H1 (cell line): ENCODE measurements around the gene C4B. TPM values are rescaled to one million over a fixed set of nuclear protein-coding genes. Genes with fewer than 3 reads are reported as not detected.

ENCODE experiments used
- CTCF ChIA-PET: fragments of 300-600 bp; sonication (Branson Sonifier 250); formaldehyde crosslinking; loops from one replicate; lab custom pipeline; 2021; ENCODE audit not compliant: partially characterized antibody; lab: Charles Lee
- POLR2A ChIA-PET: fragments of 300-600 bp; sonication (Branson Sonifier 250); formaldehyde crosslinking; loops from one replicate; lab custom pipeline; 2021; ENCODE audit warnings: inconsistent platforms; ENCODE audit not compliant: partially characterized antibody; lab: Charles Lee
- DNase-seq, 2 experiments: peaks; one replicate each; pipeline versions ENCODE4 v3.0.0 to v3.0.0-alpha.2; 2010 to 2022; ENCODE audit warnings: low spot score in 2 of 2, low read depth in 1 of 2, mixed read lengths in 1 of 2
- FAIRE-seq: peaks from 2 replicates; lab custom pipeline; 2011; peaks lifted over from hg19 to GRCh38; lab: Jason Lieb, UNC
- H2AFZ ChIP-seq: 2 replicates; pipeline ENCODE4 v1.8.1; 2012; ENCODE audit warnings: low read length, inconsistent platforms
- H2AK5ac ChIP-seq: 2 replicates; pipeline ENCODE4 v1.6.1; 2013; ENCODE audit warnings: low read depth, low read length
- H2BK120ac ChIP-seq: replicated peaks from 2 replicates; pipeline ENCODE3; 2013; ENCODE audit warnings: low read depth, low read length, inconsistent platforms
- H2BK12ac ChIP-seq: 2 replicates; pipeline ENCODE4 v1.6.1; 2013; ENCODE audit warnings: low read depth, low read length
- H2BK15ac ChIP-seq: 2 replicates; pipeline ENCODE4 v1.6.1; 2013; ENCODE audit warnings: low read length
- H2BK20ac ChIP-seq: 2 replicates; pipeline ENCODE4 v1.6.1; 2013; ENCODE audit warnings: low read length
- H2BK5ac ChIP-seq: 2 replicates; pipeline ENCODE4 v1.6.1; 2013; ENCODE audit warnings: low read depth, low read length
- H3K14ac ChIP-seq: 2 replicates; pipeline ENCODE4 v1.6.1; 2013; ENCODE audit warnings: inconsistent platforms; ENCODE audit not compliant: insufficient read length
- H3K18ac ChIP-seq: 2 replicates; pipeline ENCODE4 v1.6.1; 2013; ENCODE audit warnings: low read length; ENCODE audit errors: extremely low read depth
- H3K23ac ChIP-seq: 2 replicates; pipeline ENCODE4 v1.6.1; 2013; ENCODE audit warnings: inconsistent platforms; ENCODE audit not compliant: insufficient read length
- H3K23me2 ChIP-seq: 2 replicates; pipeline ENCODE4 v1.6.1; 2013; ENCODE audit warnings: low read depth, low read length
- H3K27ac ChIP-seq: 2 replicates; pipeline ENCODE4 v1.6.1; 2011; ENCODE audit warnings: low read depth, low read length, inconsistent platforms
- H3K27me3 ChIP-seq, 4 experiments: replicated peaks in 1 of 4; 1 replicate in 1 of 4; 2 replicates in 3 of 4; pipeline versions ENCODE4 v1.6.1 to v1.8.1; 2011 to 2013; ENCODE audit warnings: low read length in 3 of 4, mild to moderate bottlenecking in 3 of 4, inconsistent platforms in 2 of 4, mixed read lengths in 2 of 4, moderate library complexity in 1 of 4; ENCODE audit not compliant: control insufficient read depth in 3 of 4, insufficient read depth in 3 of 4; ENCODE audit errors: extremely low read depth in 1 of 4
- H3K36me3 ChIP-seq, 4 experiments: 2 replicates each; pipeline versions ENCODE4 v1.6.1 to v1.8.1; 2011 to 2013; ENCODE audit warnings: mild to moderate bottlenecking in 4 of 4, low read length in 3 of 4, moderate library complexity in 2 of 4, control low read depth in 1 of 4, inconsistent platforms in 1 of 4; ENCODE audit not compliant: insufficient read depth in 4 of 4, control insufficient read depth in 2 of 4
- H3K4ac ChIP-seq: replicated peaks from 2 replicates; pipeline ENCODE3; 2013; ENCODE audit warnings: low read length, low read depth, mixed read lengths, inconsistent platforms; ENCODE audit not compliant: insufficient read length
- H3K4me1 ChIP-seq, 4 experiments: replicated peaks in 1 of 4; 1 replicate in 1 of 4; 2 replicates in 3 of 4; pipeline versions ENCODE4 v1.6.1 to v1.8.1; 2011 to 2013; ENCODE audit warnings: low read length in 3 of 4, inconsistent platforms in 2 of 4, mixed read lengths in 1 of 4; ENCODE audit not compliant: insufficient read depth in 4 of 4, control insufficient read depth in 3 of 4
- H3K4me2 ChIP-seq, 2 experiments: 2 replicates each; pipeline versions ENCODE4 v1.6.1 to v1.8.1; 2011 to 2013; ENCODE audit warnings: low read depth in 2 of 2, low read length in 2 of 2, control low read depth in 1 of 2, inconsistent platforms in 1 of 2, mild to moderate bottlenecking in 1 of 2; ENCODE audit not compliant: insufficient read depth in 1 of 2
- H3K4me3 ChIP-seq, 4 experiments: fragments of 200-600, 300-600 bp in 1 of 4; sonication (generic), shearing (Covaris generic), sonication (Bioruptor Twin) in 1 of 4; 2 replicates each; pipeline versions ENCODE4 v1.5.1 to v1.8.1; 2011 to 2016; ENCODE audit warnings: low read length in 4 of 4, low read depth in 3 of 4, control low read depth in 2 of 4, inconsistent platforms in 2 of 4, mild to moderate bottlenecking in 2 of 4, mixed read lengths in 1 of 4, moderate library complexity in 1 of 4; ENCODE audit not compliant: insufficient read depth in 2 of 4; ENCODE audit errors: extremely low read depth in 1 of 4
- H3K56ac ChIP-seq: replicated peaks from 2 replicates; pipeline ENCODE3; 2013; ENCODE audit warnings: low read depth, mild to moderate bottlenecking, mixed read lengths, low read length, inconsistent platforms; ENCODE audit not compliant: insufficient read length
- H3K79me1 ChIP-seq: 2 replicates; pipeline ENCODE4 v1.6.1; 2013; ENCODE audit warnings: low read depth, low read length, control low read depth
- H3K79me2 ChIP-seq, 2 experiments: 2 replicates each; pipeline versions ENCODE4 v1.6.1 to v1.8.1; 2012 to 2013; ENCODE audit warnings: low read length in 2 of 2, mild to moderate bottlenecking in 2 of 2, inconsistent platforms in 1 of 2; ENCODE audit not compliant: insufficient read depth in 2 of 2, control insufficient read depth in 1 of 2
- H3K9ac ChIP-seq, 4 experiments: replicated peaks in 1 of 4; 1 replicate in 1 of 4; 2 replicates in 3 of 4; pipeline versions ENCODE4 v1.6.1 to v1.8.1; 2011 to 2013; ENCODE audit warnings: low read depth in 3 of 4, low read length in 3 of 4, control low read depth in 2 of 4, mild to moderate bottlenecking in 2 of 4, moderate library complexity in 2 of 4, inconsistent platforms in 1 of 4; ENCODE audit errors: extremely low read depth in 1 of 4
- H3K9me3 ChIP-seq, 2 experiments: 2 replicates each; pipeline versions ENCODE4 v1.6.1 to v1.8.1; 2012 to 2013; ENCODE audit warnings: mild to moderate bottlenecking in 2 of 2, moderate library complexity in 2 of 2, control low read depth in 1 of 2, inconsistent platforms in 1 of 2, low read depth in 1 of 2, low read length in 1 of 2, mixed read lengths in 1 of 2; ENCODE audit not compliant: insufficient read depth in 2 of 2
- H4K20me1 ChIP-seq, 2 experiments: replicated peaks in 1 of 2; 2 replicates each; pipeline versions ENCODE3 to v1.8.1; 2011 to 2013; ENCODE audit warnings: inconsistent platforms in 2 of 2, low read length in 2 of 2, mild to moderate bottlenecking in 1 of 2; ENCODE audit not compliant: insufficient read depth in 2 of 2, control insufficient read depth in 1 of 2
- H4K5ac ChIP-seq: 2 replicates; pipeline ENCODE4 v1.6.1; 2013; ENCODE audit warnings: low read length, low read depth, mixed read lengths, inconsistent platforms; ENCODE audit not compliant: insufficient read length
- H4K8ac ChIP-seq: 2 replicates; pipeline ENCODE4 v1.8.0; 2013; ENCODE audit warnings: mild to moderate bottlenecking, moderate library complexity, low read length, inconsistent platforms; ENCODE audit not compliant: insufficient read depth; ENCODE audit errors: extremely low read depth
- H4K91ac ChIP-seq: replicated peaks from 2 replicates; pipeline ENCODE3; 2013; ENCODE audit warnings: low read length, mixed read lengths, inconsistent platforms; ENCODE audit not compliant: insufficient read length
- BCL11A ChIP-seq, 2 experiments: IDR thresholded peaks; one replicate each; pipeline ENCODE4 v1.6.1; 2011; ENCODE audit warnings: low read depth in 2 of 2, low read length in 2 of 2, mild to moderate bottlenecking in 2 of 2
- CHD2 ChIP-seq: IDR thresholded peaks from 2 replicates; pipeline ENCODE4 v1.6.1; 2012; ENCODE audit warnings: low read length, improper control_type of control experiment
- KDM1A ChIP-seq: fragments of 200-600, 300-600 bp; sonication (generic); IDR thresholded peaks from 2 replicates; pipeline ENCODE4 v1.7.1; 2016; ENCODE audit warnings: mild to moderate bottlenecking, low read length, borderline replicate concordance
- KDM4A ChIP-seq: IDR thresholded peaks from one replicate; pipeline ENCODE4 v1.7.1; 2012; ENCODE audit warnings: low read depth, mild to moderate bottlenecking, moderate library complexity, low read length, inconsistent platforms; ENCODE audit not compliant: severe bottlenecking
- RBBP5 ChIP-seq: IDR thresholded peaks from 2 replicates; pipeline ENCODE4 v1.7.1; 2012; ENCODE audit warnings: low read depth, mild to moderate bottlenecking, inconsistent platforms, low read length, moderate library complexity, borderline replicate concordance
- WGBS, 2 experiments: shearing (Covaris generic) in 1 of 2; methylation state at CpG; one replicate each; pipeline versions ENCODE4 v1.1.6 to v1.1.7; 2013 to 2015; ENCODE audit warnings: low lambda C conversion rate in 2 of 2, mixed read lengths in 2 of 2, inconsistent platforms in 1 of 2, low coverage in 1 of 2, missing lambda C conversion rate in 1 of 2; ENCODE audit not compliant: insufficient replicate concordance in 2 of 2, insufficient coverage in 1 of 2, insufficient read length in 1 of 2; ENCODE audit errors: extremely low coverage in 1 of 2, missing lambda C conversion rate in 1 of 2; 5-methylcytosine and 5-hydroxymethylcytosine counted together
- polyA plus RNA-seq, 7 experiments: library from polyadenylated mRNA; depleted of rRNA in 3 of 7; stranded (reverse) in 5 of 7; unstranded in 2 of 7; fragments of >200 nt in 5 of 7; fragments of 200-250 nt in 2 of 7; gene quantifications; 1 replicate in 5 of 7; 2 replicates in 1 of 7; 4 replicates in 1 of 7; pipeline versions ENCODE4 v1.2.1 to v1.2.3, GENCODE V29; 2011 to 2013; ENCODE audit warnings: missing spikeins in 2 of 7, mixed read lengths in 2 of 7
- total RNA-seq: library from RNA; stranded (reverse); fragmentation: NEBNext Ultra II Directional; extraction: Animal tissue kit (Norgen Biotek cat#: 25700); gene quantifications from 2 replicates; pipeline ENCODE4 v1.2.1, GENCODE V29; 2021

The C4B gene
- total and polyA plus RNA-seq, 2 of the 8 experiments (the other 6 are each of a cell fraction or from before 2014, with no cell fraction given), result 0.74 to 3.5 TPM

DNA sequence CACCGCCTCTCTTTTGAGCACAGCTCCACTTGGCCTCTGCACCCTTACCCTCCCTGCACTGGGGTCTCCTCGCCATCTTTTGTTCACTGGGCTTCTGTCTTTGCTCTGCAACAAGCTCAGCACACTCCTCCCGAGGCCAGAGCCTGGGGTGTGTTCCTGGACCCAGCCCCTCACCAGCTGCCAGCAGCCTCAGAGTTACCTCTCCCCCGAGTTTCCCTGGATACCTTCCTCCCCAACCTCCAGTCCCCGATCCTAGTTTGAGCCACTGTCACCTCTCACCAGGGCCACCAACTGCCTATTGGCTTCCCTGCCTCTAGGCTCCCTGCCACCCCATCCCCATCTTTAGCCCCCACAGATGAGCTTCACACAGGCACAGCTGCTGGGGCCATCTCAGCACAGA lies 36.0 kb downstream of the C4B start:
- H4K91ac ChIP-seq, result no peak overlapping the region
- peaks cover 0 to 7% (median 4%) of the 10 kb centered on the region in 4 experiments; a peak in 4 of 7 replicates for H3K4me1 ChIP-seq
- 86% methylated on average over 5 of the region's 5 CpGs; no CpG with 5 or more reads in 1 of the 2 experiments for WGBS, 2 experiments
- H3K4ac ChIP-seq, result no peak overlapping the region
- no peak overlapping the region for H3K18ac ChIP-seq
- no peak overlapping the region for H2BK15ac ChIP-seq
- no peak overlapping the region for H2BK12ac ChIP-seq
- H3K9me3 ChIP-seq, result no peaks in the 10 kb centered on the region
- no peak overlapping the region for H3K9ac ChIP-seq
- no peak overlapping the region for H3K23ac ChIP-seq
- no peaks in the 10 kb centered on the region for H3K36me3 ChIP-seq
- H4K5ac ChIP-seq, result no peak overlapping the region
- ChIA-PET POLR2A (interaction anchor here (0.7 to 0.9 kb wide), 2 partner anchors 104 to 120 kb away, joined by 3 read pairs; no protein-coding TSS in a partner anchor), CTCF (interaction anchor here (0.6 to 1.9 kb wide), 4 partner anchors 16 to 67 kb away, joined by 3 to 11 read pairs (median 3); no protein-coding TSS in a partner anchor)
- H2BK120ac ChIP-seq, result no peak overlapping the region
- no peak overlapping the region for H2BK20ac ChIP-seq
- no peaks in the 10 kb centered on the region for H3K79me2 ChIP-seq
- H3K27me3 ChIP-seq, result no peaks in the 10 kb centered on the region
- H2AFZ ChIP-seq, result no peak overlapping the region
- H4K8ac ChIP-seq, result no peak overlapping the region
- no peak for DNase-seq
- no peak overlapping the region for H3K4me2 ChIP-seq
- no peak overlapping the region for H3K27ac ChIP-seq
- peaks cover 1% of the 10 kb centered on the region; the same call in 1 of the 2 replicates for H3K23me2 ChIP-seq
- FAIRE-seq, result no peak
- no peak overlapping the region for H2AK5ac ChIP-seq
- no peaks in the 10 kb centered on the region for H3K79me1 ChIP-seq
- H3K14ac ChIP-seq, result no peak overlapping the region
- H4K20me1 ChIP-seq, result no peaks in the 10 kb centered on the region
- no peak overlapping the region for H3K56ac ChIP-seq
- H2BK5ac ChIP-seq, result no peak overlapping the region
- no peak overlapping the region for H3K4me3 ChIP-seq
- TF ChIP-seq RBBP5 (no peak), BCL11A (IDR thresholded peaks at IDR 0.05; ENCODE audit: low read depth in 2 of 2, low read length in 2 of 2) (no peak), CHD2 (no peak), KDM4A (no peak), KDM1A (no peak)
